HG03159 (cell line): Measurements from ENCODE around the gene ANXA9.

ENCODE experiments used
- ATAC-seq: cut with Tn5 transposase; IDR thresholded peaks from one replicate; pipeline ENCODE4 v1.9.1; 2021; ENCODE audit warnings: mild to moderate bottlenecking, moderate library complexity; ENCODE audit not compliant: unreplicated experiment

The ANXA9 gene, protein sequence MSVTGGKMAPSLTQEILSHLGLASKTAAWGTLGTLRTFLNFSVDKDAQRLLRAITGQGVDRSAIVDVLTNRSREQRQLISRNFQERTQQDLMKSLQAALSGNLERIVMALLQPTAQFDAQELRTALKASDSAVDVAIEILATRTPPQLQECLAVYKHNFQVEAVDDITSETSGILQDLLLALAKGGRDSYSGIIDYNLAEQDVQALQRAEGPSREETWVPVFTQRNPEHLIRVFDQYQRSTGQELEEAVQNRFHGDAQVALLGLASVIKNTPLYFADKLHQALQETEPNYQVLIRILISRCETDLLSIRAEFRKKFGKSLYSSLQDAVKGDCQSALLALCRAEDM

DNA sequence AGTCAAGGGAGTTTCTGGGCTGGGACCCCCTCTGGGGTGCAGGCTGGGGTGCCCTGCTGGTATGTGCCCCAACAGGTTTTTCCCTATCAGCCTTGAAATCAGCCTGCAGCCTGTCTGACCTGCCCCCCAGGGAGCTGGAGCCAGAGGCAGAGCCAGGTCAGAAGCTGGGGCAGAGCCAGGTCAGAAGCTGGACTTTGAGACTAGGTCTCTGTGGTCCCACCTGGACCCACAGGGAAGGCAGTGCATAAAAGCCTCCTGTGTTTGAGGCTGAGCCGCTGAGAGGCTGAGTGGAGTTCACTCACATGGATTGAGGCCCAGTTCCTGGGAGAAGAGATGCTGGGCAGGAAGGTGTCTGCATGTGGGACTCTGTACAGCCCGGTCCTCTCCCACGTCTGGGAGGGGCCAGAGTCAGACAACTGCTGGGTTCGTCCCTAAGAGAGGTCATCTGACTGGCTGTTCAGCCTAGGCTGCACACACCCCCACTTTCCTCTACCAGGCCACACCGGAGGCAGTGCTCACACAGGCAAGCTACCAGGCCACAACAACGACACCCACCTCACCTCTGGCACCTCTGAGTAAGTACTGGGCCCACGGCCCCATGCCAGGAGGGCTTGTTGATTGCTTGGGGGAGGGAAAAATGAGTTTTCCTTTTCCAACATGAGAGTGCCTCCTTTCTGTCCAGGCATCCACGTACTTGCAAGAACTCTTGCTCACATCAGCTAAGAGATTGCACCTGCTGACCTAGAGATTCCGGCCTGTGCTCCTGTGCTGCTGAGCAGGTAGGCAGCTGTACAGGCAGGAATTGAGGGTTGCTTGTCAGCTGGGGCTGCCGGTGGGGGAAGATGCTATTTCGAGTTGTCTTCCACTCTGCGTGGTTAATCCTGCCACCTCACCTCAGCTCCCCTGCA, at the start of gene ANXA9:
TSS of gene ANXA9 (plus strand) at position 488 of the 908 bp plus-strand sequence. CDS start 814 bp downstream, outside the sequence.
- ATAC-seq = no peak

DNA sequence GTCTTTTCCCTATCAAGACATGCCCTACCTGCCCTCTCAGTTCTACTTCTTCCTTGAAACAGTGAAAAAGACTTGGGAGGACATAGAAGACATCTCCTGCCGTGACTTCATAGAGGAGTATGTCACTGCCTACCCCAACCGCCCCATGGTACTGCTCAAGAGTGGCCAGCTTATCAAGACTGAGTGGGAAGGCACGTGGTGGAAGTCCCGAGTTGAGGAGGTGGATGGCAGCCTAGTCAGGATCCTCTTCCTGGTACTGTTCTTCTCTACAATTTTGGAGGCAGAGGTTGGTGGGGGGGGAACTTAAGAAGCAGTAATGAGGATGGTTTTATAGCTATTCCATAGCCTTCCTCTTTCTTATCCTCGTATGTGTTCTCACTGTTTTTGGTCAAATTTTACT, 37.2 kb upstream of the ANXA9 start:
- ATAC-seq = no peak

DNA sequence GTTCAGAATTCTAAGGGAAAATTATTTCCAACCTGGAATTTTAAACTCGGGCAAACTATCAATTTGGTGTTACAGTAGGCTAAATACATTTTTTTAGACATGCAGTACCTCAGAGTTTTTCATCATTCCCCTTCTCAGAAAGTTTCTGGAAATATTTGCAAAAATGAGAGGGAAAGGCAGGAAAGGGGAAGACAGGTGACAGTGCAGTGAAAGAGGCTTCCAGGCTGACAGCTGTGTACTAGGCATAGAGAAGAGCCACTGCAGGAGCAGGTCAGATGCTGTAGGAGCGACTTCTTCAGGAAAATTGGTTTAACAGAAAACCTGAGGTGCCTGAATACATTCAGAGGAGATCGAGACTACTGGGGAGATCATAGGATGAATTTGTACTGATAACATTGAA, 27.4 kb upstream of the ANXA9 start:
- ATAC-seq = no peak

DNA sequence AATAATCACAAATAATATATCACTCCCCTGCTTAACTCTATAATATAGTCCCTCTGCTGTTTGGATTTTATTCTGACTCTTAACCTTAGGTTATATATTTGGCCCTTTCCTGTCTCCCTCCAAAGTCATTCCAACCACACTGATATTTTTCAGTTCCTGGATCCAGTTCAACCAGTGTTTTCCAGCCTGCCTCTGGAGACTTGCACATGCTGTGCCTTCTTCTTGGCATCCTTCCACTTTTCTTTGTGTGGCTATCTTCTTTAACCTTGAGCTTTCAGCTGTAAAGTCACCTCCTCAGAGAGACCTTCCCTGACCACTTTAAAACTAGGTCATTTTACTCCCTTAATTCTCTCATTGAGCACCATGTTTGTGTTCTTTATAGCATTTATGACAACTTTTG, 26.8 kb upstream of the ANXA9 start:
- no peak for ATAC-seq

DNA sequence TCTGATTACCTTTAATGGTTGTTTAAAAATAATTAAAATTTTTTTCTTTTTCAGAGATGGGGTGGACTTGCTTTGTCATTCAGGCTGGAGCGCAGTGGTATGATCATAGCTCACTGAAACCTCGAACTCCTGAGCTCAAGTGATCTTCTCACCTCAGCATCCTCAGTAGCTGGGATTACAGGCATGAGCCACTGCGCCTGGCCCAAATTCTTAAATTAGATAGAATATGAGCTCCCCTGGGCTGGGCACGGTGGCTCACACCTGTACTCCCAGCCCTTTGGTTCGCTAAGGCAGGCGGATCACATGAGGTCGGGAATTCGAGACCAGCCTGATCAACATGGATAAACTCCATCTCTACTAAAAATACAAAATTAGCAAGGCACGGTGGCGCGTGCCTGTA, 24.4 kb upstream of the ANXA9 start:
- no peak for ATAC-seq

DNA sequence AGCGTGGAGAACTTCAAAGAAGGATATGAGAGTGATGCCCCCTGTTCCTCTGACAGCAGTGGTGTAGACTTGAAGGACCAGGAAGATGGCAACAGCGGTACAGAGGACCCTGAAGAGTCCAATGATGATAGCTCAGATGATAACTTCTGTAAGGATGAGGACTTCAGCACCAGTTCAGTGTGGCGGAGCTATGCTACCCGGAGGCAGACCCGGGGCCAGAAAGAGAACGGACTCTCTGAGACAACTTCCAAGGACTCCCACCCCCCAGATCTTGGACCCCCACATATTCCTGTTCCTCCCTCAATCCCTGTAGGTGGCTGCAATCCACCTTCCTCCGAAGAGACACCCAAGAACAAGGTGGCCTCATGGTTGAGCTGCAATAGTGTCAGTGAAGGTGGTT, 21.4 kb upstream of the ANXA9 start:
- no peak for ATAC-seq

DNA sequence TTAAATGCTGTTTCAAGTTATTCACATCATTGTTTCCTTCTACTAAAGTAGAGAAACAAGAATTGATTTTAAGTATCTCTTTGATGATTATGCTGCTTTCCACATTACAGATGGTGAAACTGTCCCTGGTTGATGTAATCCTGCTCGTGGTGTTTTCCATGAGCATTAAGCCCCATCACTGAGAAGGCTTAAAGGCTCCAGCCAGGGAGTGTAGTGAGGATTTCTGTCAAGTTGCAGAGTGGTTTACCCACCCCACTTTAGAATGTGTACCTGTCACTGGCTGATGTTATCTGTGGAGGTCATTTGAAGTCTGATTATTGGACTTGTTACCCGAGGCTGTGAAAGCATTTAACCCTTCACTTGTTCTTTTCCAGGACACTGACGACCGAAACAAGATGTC, 20.3 kb upstream of the ANXA9 start:
- no peak for ATAC-seq

DNA sequence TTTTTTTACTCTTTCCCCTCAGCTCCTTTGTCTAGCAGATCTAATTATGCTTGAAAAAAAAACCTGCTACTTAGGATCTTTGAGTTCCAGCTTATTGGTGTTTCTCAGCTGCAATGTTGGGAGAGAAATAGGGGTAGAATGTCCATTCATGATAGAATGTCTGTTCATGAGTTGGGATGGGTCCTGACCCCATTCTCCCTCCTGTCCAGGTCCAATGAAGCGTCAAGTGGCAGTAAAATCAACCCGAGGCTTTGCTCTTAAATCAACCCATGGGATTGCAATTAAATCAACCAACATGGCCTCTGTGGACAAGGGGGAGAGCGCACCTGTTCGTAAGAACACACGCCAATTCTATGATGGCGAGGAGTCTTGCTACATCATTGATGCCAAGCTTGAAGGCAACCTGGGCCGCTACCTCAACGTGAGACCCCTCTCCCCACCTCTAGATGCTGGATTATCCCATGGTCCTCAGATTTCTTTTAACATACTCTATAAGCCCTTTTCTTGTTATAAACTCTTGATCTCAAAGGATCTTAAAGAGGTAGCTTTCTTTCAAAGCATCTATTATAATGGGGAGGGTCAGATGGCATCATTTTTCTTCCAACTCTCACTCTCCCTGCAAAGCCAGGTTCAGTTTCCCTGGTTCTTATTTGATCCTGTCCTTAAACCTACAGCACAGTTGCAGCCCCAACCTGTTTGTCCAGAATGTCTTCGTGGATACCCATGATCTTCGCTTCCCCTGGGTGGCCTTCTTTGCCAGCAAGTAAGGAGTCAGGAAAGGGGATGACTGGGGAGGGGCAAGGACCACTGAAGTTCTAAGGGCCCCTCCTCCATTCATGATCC, 18.6 kb upstream of the ANXA9 start:
- no peak for ATAC-seq

DNA sequence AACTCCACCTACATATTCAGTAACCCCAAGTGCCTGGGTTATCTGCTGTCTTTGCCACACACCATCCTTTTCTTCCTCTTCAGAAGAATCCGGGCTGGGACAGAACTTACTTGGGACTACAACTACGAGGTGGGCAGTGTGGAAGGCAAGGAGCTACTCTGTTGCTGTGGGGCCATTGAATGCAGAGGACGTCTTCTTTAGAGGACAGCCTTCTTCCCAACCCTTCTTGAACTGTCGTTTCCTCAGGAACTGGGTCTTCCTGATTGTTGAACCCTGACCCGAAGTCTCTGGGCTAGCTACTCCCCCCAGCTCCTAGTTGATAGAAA, 18.0 kb upstream of the ANXA9 start:
- no peak for ATAC-seq

DNA sequence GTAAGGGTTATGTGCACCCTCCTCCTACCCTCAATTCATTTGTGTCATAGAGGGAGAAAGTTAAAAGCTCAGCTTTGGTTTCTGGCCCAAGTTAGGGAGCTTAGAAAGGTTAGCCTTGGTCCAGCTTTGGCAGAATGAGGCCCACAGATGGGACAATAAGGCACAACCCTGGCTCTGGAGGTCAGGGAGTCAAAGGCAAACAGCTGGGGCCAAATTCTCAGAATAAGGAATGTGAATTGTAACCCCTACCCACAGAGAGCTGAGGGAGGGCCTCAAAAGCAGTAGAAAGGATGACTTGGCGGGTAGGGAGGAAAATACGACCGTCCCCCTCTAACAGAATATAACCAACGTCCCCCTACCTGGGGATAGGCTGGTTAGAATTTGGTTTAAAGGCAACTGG, 16.5 kb upstream of the ANXA9 start:
- no peak for ATAC-seq

DNA sequence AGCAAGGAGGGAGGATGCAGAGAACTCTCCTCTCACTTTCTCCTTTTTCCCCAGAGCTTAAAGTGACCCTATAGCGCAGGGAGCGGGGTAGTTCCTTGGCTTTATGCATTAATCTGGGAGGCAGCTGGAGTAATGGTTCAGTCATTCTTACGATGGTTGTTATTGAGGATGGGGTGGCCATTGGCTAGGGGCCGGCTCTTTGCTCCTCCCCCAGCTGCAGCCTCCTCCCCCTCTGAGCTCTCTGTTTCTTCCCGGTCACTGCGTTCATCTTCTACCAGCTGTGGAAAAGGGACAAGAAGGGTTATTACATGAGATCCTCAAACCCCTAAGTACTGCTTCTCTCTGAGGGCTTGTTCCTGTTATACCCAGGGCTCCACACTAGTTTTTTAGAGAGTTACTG, 16.1 kb upstream of the ANXA9 start:
- no peak for ATAC-seq

DNA sequence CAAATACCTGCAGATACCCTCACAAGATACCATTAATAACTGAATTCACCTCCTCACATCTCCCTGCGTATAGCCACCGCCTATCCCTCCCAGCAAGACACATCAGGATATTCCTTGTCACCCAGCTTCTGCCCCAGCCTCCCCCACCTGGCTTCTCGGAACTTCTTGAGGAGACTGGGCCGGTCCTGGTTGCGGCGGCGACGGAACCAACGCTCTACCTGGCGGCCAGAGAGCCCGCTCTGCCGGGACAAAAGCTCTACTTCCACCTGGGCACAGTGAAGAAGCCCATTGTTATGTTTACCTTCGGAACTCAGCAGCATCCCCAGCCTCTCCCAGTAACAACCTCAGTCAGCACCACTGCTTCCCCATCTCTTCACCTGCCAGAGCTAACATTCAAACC, 14.2 kb upstream of the ANXA9 start:
- ATAC-seq = no peak

DNA sequence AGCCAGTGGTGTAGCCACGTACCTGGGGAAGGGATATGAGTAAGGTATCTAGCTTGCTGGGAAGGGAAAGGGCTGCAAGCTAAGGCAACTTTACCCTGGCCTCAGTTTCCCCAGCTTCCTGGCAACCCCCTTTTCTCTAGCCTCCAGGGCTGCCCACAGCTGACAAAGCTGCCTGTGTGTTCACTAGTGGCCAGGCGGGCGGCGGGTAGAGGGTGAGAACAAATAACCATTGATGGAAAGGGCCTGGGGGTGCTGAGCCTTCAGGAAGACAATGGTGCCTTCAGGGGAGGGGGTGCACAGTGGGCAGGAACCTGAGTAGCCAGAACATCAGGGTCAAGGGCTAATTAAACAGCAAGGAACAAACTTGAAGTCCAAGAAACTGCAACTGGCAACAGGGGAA, 13.6 kb upstream of the ANXA9 start:
- ATAC-seq = no peak

DNA sequence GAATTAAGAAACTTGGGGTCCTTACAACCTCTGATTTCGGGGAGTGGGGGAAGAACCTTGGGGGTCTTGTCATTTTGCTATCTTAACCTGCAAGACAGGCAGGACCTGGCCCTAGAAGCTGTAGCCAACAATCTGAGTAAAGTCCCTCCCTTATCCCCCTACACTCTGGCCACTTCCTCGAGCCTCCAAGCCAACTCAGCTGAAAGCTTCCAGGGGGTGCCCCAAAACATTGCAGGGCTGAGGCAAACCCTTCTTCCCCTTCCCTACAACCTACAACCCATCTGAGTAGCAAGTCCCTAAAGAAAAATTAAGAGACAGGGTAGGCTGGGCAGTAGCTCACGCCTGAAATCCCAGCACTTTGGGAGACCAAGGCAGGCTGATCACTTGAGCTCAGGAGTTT, 12.5 kb upstream of the ANXA9 start:
- ATAC-seq = no peak

DNA sequence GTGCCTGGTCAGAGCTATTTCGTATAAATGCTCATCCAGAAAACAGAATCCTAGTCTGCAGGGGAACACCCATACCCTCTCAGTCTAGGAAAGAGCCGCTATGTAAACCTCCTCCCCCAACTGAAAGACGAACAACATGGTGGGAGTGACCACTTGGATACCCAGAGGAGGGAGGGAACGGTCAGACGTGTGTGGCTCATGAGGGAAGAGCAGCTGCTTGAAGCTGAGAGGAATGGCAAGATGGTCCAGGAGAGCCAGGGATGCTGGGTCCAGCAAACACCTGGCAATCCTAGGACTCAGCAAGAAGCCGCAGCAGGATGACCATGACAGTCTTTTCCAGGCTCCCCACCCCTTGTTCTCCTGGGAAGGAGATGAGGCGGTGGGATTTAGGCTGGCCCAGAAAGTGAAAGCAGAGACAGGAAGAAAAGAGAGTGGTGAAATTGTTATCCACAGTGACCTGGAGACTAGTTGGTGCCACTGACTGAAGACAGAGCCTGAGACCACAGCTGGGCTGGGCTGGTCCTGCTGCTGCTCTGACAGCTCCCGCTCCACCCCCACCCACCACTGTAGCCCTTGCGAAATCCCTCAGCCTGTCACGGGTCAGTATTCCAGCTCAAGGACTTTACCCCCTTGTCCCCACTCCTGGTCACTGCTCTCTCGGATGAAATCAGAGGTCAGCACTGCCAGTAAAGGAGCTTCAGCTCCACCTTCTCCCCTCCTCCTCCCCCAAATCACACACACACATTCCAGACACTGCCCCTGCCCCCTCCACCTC, 11.1 kb upstream of the ANXA9 start:
- ATAC-seq = no peak

DNA sequence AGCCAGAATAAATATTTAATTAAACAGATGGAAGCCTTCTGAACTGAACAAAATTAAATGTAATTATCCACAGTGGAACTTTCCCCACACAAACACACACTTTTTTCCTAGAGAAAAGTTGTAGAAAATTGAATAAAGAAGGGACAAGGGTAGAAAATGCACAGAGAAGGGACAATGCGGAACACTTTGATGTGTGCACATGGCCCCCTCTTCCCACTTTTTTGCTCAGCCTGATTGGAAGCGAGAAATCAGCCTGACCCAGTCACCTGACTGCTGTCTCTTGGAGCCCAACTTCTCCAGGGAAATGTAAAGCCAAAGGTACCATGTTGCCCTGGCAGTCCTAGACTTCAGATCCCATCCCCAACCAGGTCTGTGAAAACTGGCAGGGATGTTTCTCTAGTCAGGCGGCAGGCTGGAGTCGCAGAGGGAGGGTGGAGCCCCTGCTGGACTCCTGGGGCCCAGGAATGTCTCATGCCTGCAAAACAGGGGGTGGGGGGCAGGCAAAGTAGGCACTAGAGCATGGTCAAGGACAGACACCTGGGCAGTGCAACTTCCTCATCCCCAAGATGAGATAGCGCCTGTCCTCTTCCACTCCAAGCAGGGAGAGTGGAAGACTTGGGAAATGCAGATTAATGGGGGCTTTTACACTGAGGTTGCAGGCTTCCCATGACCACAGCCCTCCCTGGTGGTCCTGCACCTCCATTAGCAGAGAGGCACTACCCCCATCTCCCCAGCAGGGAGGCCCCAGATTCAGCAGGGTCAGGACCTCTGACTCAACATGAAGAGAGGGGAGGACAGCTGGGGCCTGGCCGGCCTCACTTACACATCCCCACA, 10.3 kb upstream of the ANXA9 start:
- ATAC-seq = no peak

DNA sequence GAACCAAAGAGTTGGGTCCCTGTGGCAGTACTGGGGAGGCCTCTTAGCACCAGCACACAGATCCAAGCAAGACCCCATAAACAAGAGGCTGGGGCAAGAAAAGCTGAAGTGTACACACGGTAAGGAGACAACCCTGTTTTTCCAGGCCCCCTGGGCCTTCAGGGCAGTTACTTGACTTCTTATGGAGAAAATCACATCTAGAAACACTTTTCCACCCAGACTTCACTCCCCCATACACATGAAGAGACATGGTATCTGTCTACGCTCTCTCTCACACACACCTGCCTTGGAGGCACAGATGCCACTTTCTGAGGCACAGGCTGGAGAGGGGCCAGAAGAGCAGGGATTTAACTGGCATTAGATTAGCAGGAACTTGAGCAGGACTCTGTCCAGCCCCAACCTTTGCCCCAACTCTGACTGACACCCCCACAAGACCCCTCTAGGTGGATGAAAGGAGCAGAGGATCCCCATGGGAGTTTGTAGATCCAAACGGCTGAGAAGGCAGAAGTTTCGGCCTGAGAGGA, 9.6 kb upstream of the ANXA9 start:
- ATAC-seq = no peak

DNA sequence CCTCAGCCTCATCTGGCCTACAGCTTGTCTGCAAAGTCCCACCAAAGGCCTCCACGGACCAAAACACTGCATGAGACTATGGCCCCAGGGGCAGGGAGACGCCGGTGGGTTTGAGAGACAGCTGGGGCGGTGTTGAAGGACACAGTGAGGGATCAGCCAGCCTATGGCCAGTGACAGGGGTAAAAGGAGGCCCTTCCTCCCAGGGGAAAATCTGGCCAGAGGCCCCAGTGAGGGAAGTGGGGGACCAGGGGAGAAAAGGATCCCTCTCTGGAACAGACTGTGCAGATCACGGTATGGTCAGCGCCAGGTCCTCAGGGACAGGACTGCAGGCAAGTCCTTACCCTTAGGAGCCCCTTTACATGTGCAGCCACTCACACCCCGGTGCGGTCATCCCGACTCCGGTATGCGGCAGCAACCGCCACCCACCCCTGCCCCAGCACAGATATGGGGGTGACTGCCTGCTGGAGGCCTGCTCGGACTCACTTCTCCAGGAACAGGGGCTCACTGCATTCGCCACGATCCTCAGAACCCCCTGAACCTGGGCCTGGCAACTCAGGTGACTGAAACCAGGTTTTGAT, 8.7 kb upstream of the ANXA9 start:
- no peak for ATAC-seq
